ENCODE measurements around the gene TBC1D5.

TBC1D5 gene

DNA sequence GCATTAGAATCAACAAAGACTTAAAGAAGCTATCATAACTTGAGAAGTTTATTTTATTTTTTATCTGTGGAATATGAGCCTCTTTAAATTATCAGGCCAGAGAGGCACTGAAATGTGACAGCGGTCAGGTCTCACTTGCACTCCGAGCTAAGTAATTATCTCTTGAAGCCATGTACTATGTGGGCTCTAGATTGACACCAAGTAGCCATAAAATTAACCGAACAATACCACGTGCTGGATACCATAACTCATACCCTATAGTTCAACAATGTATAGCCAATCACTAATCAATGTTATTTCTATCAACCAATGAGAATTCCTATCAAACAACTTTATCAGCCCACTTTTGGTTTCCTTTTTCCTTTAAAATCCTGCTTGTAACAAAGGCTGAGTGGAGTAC is 299.3 kb downstream of the TBC1D5 start:
- no peak for DNase-seq (ENCODE audit: low read depth)
- TF ChIP-seq CTCF (IDR thresholded peaks at IDR 0.05; ENCODE audit: low read depth, low read length), result no peak
- no peak for TF ChIP-seq MYC (IDR thresholded peaks at IDR 0.05; ENCODE audit: low read depth, low read length)
- TF ChIP-seq MAX (IDR thresholded peaks at IDR 0.05; ENCODE audit: low read depth, low read length), result no peak
- TF ChIP-seq POLR2A (IDR thresholded peaks at IDR 0.05; ENCODE audit: extremely low read depth, insufficient read length), result no peak
- H3K4me3 ChIP-seq (ENCODE audit: low read depth, low read length), result no peak overlapping the region

DNA sequence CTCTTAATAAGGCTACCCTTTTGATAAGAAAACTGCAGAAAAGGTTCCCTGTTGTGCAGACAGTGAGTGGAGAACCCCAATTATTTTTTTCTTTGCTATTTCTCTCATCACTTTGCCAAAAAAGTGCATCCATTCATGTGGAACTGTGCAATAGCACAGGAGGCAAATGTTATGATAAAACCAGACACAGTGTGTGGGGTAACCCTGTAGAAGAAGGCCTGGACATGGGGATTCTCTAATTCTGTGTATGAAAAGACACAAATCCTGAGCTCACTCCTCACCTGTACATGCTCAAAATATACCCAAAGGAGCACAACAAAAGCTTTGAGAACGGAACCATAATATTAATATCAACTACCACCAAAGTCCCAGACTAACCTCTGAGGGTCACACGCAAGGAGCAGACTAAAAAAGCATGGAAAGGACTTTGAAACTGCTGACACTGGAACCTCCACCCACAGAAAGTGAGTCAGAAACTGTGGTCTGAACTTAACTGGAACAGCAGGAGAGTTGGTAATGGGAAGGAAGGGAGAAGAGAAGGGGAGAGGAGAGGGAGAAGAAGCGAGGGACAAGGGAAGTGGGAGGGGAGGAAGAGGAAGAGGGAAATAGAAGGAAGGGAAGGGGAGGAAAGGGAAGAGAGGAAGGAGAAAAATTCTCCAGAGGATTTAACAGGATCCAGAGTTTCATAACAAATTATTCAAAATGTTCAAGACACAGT is 299.9 kb downstream of the TBC1D5 start:
- no peak for DNase-seq (ENCODE audit: low read depth)
- TF ChIP-seq MYC (IDR thresholded peaks at IDR 0.05; ENCODE audit: low read depth, low read length) (no peak), CTCF (IDR thresholded peaks at IDR 0.05; ENCODE audit: low read depth, low read length) (no peak), MAX (IDR thresholded peaks at IDR 0.05; ENCODE audit: low read depth, low read length) (no peak), POLR2A (IDR thresholded peaks at IDR 0.05; ENCODE audit: extremely low read depth, insufficient read length) (no peak)
- no peak overlapping the region for H3K4me3 ChIP-seq (ENCODE audit: low read depth, low read length)

- TF ChIP-seq CTCF (IDR thresholded peaks at IDR 0.05; ENCODE audit: low read depth, low read length), result no peak
- no peak for TF ChIP-seq POLR2A (IDR thresholded peaks at IDR 0.05; ENCODE audit: extremely low read depth, insufficient read length)
- no peak for TF ChIP-seq MAX (IDR thresholded peaks at IDR 0.05; ENCODE audit: low read depth, low read length)
- no peak for TF ChIP-seq MYC (IDR thresholded peaks at IDR 0.05; ENCODE audit: low read depth, low read length)
- H3K4me3 ChIP-seq (ENCODE audit: low read depth, low read length), result no peak overlapping the region
- DNase-seq (ENCODE audit: low read depth), result no peak
These were observed 308.6 kb downstream of the TBC1D5 start for GRCh38 chr3:17433876-17434275.

- TF ChIP-seq MYC (IDR thresholded peaks at IDR 0.05; ENCODE audit: low read depth, low read length) (no peak), POLR2A (IDR thresholded peaks at IDR 0.05; ENCODE audit: extremely low read depth, insufficient read length) (no peak), CTCF (IDR thresholded peaks at IDR 0.05; ENCODE audit: low read depth, low read length) (no peak), MAX (IDR thresholded peaks at IDR 0.05; ENCODE audit: low read depth, low read length) (no peak)
- H3K4me3 ChIP-seq (ENCODE audit: low read depth, low read length), result no peak overlapping the region
- DNase-seq (ENCODE audit: low read depth), result no peak
These were observed 310.2 kb downstream of the TBC1D5 start for GRCh38 chr3:17432236-17432635.

DNA sequence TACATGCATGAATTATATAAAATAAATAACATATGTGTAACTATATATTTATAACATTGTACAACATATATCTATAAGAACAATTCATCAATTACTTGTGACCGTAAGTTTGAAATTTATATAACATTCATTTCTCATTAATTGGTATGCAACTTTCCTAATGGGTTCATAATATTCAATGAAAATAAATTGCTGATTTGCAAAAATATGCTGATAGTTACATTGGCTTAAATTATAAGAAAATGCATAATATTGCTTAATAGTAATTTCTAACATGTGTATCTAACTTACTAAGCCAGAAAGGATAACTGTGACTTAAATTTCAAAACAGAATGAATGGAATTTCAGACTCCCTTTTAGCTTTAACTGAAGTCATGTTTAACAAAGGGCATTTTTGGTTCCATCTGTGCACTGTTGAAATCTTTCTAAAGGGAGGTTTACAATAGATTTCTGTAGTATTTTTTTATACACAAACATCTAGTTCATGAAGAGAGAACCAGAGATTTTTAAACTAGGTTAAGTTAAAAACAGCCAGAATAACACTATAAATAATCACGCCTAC is 310.9 kb downstream of the TBC1D5 start:
- TF ChIP-seq MAX (IDR thresholded peaks at IDR 0.05; ENCODE audit: low read depth, low read length) (no peak), POLR2A (IDR thresholded peaks at IDR 0.05; ENCODE audit: extremely low read depth, insufficient read length) (no peak), MYC (IDR thresholded peaks at IDR 0.05; ENCODE audit: low read depth, low read length) (no peak), CTCF (IDR thresholded peaks at IDR 0.05; ENCODE audit: low read depth, low read length) (no peak)
- DNase-seq (ENCODE audit: low read depth), result no peak
- H3K4me3 ChIP-seq (ENCODE audit: low read depth, low read length), result no peak overlapping the region

All from NB4 (cell line).